SHP77 treated with DMSO at 0.1 percent for 48 hours (cell line): ENCODE data around the gene DUSP28.

Source experiments
- DNase-seq: peaks from one replicate; lab custom pipeline; 2025; lab: John Stamatoyannopoulos, UW

The DUSP28 gene

GRCh38 chr2:240600451-240600961 is 40.3 kb downstream of the DUSP28 start:
- DNase-seq: no peak

GRCh38 chr2:240601061-240601830 is 41.1 kb downstream of the DUSP28 start:
- no peak for DNase-seq

- no peak for DNase-seq
Observed at GRCh38 chr2:240601831-240602160, 41.6 kb downstream of the DUSP28 start.

- no peak for DNase-seq
Observed at GRCh38 chr2:240602266-240603050, 42.3 kb downstream of the DUSP28 start.

DNA sequence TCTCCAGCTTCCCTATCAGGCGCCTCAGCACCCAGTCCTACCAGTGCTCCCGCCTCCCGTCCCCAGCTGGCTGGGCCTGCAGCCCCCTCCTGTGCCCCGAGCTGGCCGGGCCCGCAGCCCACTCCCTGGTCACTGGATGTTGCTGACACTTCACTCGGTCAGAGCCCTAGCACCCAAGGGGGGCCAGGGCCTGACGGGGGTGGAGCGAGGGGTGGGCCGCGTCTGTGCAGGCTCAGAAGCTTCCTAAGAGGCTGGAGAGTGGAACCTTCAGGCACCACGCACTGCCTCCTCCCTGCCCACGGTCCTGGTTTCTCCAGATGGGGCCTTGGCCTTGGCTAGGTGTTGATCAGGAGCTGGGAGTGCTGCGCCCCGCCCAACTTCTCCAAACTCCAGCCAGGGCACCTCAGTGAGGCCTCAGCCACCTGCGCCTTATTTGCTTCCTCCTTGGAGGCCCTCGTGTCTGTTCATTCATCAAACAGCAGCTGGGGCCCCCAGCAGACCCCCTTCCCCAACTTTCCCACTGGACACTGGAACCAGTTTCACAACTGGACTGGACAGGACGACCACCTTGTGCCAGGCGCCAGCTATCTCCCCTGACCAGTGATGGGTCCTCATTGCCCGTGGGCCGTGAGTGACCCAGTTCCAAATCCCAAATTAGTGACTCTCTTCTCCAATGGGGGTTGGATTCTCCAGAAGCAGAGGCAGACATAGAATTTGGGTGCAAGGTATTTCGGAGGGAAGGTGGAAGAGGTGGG is 43.1 kb downstream of the DUSP28 start:
- DNase-seq: no peak

- no peak for DNase-seq
Observed at GRCh38 chr2:240603846-240604245, 43.7 kb downstream of the DUSP28 start.

DNA sequence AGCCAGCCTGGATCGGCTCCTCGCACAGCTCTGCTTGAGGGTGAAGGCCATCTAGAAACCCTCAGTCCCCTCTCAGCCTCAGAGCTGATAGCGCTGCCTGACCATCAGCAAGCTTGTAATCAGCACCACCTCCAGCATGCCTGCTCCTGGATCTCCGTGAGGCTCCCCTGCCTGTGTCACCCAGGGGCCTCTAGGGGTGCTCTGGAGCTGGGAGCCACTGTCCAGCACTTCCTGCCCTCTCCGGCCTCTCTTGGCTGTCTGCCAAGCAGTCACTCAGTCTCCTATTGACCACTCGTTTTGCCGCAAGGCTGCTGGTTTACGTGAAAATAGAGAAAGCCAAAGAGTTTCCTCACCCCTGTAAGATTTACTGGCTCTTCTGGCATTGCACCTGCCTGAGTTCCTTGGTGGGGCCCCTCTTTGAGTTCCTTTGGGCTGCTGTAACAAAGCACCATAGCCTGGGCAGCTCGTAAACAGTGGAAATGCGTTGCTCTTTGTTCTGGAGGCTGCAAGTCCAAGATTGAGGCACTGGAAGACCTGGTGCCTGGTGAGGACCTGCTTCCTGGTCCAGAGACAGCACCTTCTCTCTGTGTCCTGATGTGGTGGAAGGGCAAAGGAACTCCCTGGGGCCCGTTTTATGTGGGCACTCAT is 44.3 kb downstream of the DUSP28 start:
- DNase-seq: peak; percentile 77

GRCh38 chr2:240604939-240605716 is 45.0 kb downstream of the DUSP28 start:
- no peak for DNase-seq

DNA sequence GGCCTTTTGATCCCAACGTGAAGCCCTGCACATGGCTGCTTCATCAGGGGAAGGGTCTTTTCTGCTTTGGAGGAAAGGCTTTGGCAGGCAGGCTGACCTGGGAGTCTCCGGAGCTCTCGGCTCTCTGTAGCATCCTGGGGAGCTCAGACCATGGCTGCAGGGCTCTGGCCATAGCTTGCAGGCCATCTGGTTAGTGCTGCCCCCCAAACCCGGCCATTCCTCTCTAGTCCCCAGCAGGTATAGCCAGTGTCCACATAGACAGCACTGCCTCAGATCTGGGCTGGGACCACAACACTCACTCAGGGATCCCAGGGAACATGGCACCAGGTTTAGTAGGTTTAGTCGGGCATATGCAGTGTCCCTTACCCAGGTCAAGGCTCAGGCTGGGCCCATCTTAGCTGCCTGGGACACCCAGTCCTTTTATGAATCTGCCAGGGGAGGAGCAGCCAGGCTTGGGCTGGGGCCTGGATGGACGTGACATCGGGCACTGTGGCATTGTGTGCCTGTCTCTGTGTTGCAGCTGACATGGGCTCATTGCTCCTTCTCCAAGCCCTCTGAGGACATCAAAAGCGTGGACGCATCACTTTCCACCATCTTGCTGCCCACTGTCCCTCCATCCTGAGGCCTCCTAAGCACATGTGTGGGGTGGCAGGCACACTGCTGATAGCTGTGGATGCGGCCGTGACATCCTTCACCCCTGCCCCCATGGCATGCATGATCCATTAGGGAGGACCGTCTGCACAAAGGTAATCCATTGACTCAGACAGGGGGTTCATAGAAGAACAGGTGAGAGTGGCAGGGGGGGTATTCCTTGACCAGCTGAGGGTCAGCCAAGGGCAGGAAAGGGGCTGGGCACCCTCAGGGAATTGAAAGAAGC is 45.9 kb downstream of the DUSP28 start:
- DNase-seq: no peak

DNA sequence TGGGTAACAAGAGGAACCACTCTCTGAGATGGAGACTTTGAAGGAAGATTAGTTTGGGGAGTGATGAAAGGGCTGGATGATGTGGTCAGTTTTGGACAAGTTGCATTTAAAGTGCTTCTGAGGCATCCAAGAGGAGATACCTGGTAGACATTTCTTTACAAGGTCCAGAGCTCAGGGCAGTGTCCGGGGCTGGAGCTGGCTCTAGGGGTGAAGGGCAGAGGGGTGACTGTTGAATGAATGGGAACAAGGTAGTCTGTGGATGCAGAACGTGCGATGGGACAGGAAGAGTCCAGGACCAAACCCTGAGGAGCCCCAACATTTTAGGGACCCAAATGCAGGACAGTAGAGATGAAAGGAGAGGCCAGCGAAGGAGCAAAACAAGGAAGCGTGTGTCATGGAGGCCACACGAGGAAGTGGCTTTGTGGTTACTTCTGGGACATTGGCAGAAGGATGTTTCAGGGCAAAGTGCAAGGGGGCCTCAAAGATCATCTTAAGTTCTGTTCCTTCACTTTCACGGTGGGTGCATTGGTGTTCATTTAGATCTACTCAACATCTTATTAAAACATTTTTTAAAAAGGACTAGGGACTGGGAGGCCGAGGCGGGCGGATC is 51.5 kb downstream of the DUSP28 start:
- no peak for DNase-seq
